Measurements from ENCODE around the gene PLB1.

DNA sequence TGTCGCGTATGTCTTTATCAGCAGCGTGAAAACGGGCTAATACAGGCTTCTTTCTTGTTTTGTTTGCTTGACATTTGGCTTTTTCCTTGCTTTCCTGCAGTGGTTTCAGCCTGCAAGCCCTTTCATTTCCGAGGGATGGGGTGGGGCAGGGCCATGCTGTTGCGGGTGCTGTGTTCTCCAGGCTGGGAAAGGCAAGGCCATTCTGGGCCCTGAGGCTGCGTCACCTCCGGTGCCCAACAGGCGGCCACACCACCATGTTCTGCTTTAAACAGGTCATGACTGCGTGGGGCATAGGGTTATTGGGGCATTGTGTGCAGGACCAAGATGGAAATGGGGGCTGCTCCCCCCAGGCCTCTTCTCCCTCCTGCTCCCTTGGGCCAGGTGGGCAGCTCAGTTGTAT, 38.6 kb upstream of the PLB1 start:
- no peak for TF ChIP-seq EZH2 (IDR thresholded peaks at IDR 0.05; ENCODE audit: borderline replicate concordance, insufficient read depth, low read depth, low read length, poor library complexity, severe bottlenecking)
- TF ChIP-seq, protein P1, sequence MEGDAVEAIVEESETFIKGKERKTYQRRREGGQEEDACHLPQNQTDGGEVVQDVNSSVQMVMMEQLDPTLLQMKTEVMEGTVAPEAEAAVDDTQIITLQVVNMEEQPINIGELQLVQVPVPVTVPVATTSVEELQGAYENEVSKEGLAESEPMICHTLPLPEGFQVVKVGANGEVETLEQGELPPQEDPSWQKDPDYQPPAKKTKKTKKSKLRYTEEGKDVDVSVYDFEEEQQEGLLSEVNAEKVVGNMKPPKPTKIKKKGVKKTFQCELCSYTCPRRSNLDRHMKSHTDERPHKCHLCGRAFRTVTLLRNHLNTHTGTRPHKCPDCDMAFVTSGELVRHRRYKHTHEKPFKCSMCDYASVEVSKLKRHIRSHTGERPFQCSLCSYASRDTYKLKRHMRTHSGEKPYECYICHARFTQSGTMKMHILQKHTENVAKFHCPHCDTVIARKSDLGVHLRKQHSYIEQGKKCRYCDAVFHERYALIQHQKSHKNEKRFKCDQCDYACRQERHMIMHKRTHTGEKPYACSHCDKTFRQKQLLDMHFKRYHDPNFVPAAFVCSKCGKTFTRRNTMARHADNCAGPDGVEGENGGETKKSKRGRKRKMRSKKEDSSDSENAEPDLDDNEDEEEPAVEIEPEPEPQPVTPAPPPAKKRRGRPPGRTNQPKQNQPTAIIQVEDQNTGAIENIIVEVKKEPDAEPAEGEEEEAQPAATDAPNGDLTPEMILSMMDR (IDR thresholded peaks at IDR 0.05): no peak
